MCF 10A (cell line): ENCODE measurements around the gene HS3ST5. TPM values are rescaled to one million over a fixed set of nuclear protein-coding genes. Genes with fewer than 3 reads are reported as not detected.
"Not testable (repeated sequence)": the region's sequence is repeated elsewhere in the genome, so short reads cannot be mapped to it uniquely, and the experiment has no call there.

Experiments used
- BruUV-seq: library from RNA; stranded (reverse); fragments of 400-500 nt; replicated peaks from 2 replicates; lab custom pipeline; 2021; lab: Mats Ljungman, UMichigan
- CTCF ChIA-PET: fragments of 300-600 bp; sonication (Branson Sonifier 250); formaldehyde crosslinking; extraction: SDS; loops from one replicate; lab custom pipeline; 2021; ENCODE audit warnings: antibody characterized with exemption, inconsistent platforms; lab: Yijun Ruan, JAX
- POLR2A ChIA-PET: fragments of 300-600, 350-650 bp; sonication (Branson Sonifier 250); formaldehyde crosslinking; extraction: SDS; loops from one replicate; lab custom pipeline; 2020; ENCODE audit warnings: antibody characterized with exemption, inconsistent platforms; lab: Yijun Ruan, JAX
- DNase-seq: peaks from one replicate; pipeline ENCODE4 v3.0.0-alpha.2; 2018; ENCODE audit not compliant: unreplicated experiment
- H3K27ac Mint-ChIP-seq: one replicate; pipeline ENCODE4 v1.8.0; 2022; ENCODE audit warnings: mild to moderate bottlenecking, low read depth, mixed read lengths; ENCODE audit not compliant: unreplicated experiment
- H3K27me3 Mint-ChIP-seq: one replicate; pipeline ENCODE4 v1.8.0; 2022; ENCODE audit warnings: mixed read lengths; ENCODE audit not compliant: insufficient read depth, unreplicated experiment
- H3K36me3 Mint-ChIP-seq: one replicate; pipeline ENCODE4 v1.8.0; 2022; ENCODE audit warnings: mild to moderate bottlenecking, moderate library complexity, mixed read lengths; ENCODE audit not compliant: insufficient read depth, unreplicated experiment
- H3K4me1 Mint-ChIP-seq: one replicate; pipeline ENCODE4 v1.8.0; 2022; ENCODE audit warnings: mixed read lengths; ENCODE audit not compliant: insufficient read depth, unreplicated experiment
- H3K4me3 Mint-ChIP-seq: one replicate; pipeline ENCODE4 v1.8.0; 2022; ENCODE audit warnings: mild to moderate bottlenecking, moderate library complexity, mixed read lengths; ENCODE audit not compliant: unreplicated experiment
- H3K9me3 Mint-ChIP-seq: one replicate; pipeline ENCODE4 v1.8.0; 2022; ENCODE audit warnings: mixed read lengths; ENCODE audit not compliant: unreplicated experiment
- CTCF ChIP-seq: fragments of 200-600 bp; IDR thresholded peaks from one replicate; pipeline ENCODE4 v1.8.0; 2022; ENCODE audit warnings: antibody characterized with exemption, mild to moderate bottlenecking; ENCODE audit not compliant: unreplicated experiment
- intact Hi-C: fragments of 100-400 bp; cut with micrococcal nuclease; formaldehyde crosslinking; loops from 2 replicates; pipeline ENCODE4 v1.14.1; 2022
- total RNA-seq: library from RNA; stranded (reverse); gene quantifications from 2 replicates; pipeline ENCODE4 v1.2.3, GENCODE V29; 2022

Gene HS3ST5
- total RNA-seq, 1 experiment from 2014 or later = not detected

GRCh38 chr6:114227944-114228468 is 114.8 kb downstream of the HS3ST5 start:
- CTCF ChIA-PET = interaction anchor here (0.7 kb wide), 1 partner anchor 193 kb away, joined by 3 read pairs; no protein-coding TSS in a partner anchor
- no peak for DNase-seq
- no peak for TF ChIP-seq CTCF
- BruUV-seq = no TSS peak
- no peak overlapping the region for H3K27ac Mint-ChIP-seq
- POLR2A ChIA-PET = no interaction called here
- H3K36me3 Mint-ChIP-seq = no peaks in the 10 kb centered on the region
- H3K4me3 Mint-ChIP-seq = no peak overlapping the region
- H3K9me3 Mint-ChIP-seq = no peaks in the 10 kb centered on the region
- H3K4me1 Mint-ChIP-seq = peaks cover 5% of the 10 kb centered on the region
- peaks cover 60% of the 10 kb centered on the region for H3K27me3 Mint-ChIP-seq
- intact Hi-C loops = no loop called here

DNA sequence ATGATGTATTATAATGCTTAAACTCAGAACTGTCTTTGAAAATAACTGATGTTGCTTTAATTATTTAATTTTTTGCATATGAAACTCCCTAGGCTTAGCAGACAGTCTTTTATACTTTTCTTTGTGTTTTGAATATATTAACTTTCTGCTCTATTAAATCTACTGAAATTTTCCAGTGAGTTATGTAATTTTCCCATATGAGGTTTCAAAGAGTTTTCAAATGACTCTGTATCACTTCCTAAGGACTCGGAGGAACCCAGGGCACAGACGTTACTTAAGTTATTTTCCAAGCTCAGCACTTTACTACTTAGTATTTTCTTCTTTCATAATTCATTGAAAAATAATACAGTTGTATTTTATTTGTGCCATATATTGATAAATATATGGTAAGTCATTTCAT is 122.6 kb downstream of the HS3ST5 start:
- Mint-ChIP-seq H3K9me3 (no peaks in the 10 kb centered on the region), H3K4me1 (no peaks in the 10 kb centered on the region), H3K27ac (no peak overlapping the region), H3K27me3 (peaks cover 91% of the 10 kb centered on the region), H3K36me3 (no peaks in the 10 kb centered on the region), H3K4me3 (no peak overlapping the region)
- intact Hi-C loops = no loop called here
- CTCF ChIA-PET = interaction anchor here (0.7 kb wide), 1 partner anchor 8 kb away, joined by 3 read pairs; no protein-coding TSS in a partner anchor
- TF ChIP-seq CTCF = no peak
- POLR2A ChIA-PET = interaction anchor here (0.7 kb wide), 1 partner anchor 1654 kb away, joined by 3 read pairs; no protein-coding TSS in a partner anchor
- no peak for DNase-seq
- no TSS peak for BruUV-seq

GRCh38 chr6:114218437-114219340 is 124.1 kb downstream of the HS3ST5 start:
- no peaks in the 10 kb centered on the region for H3K4me1 Mint-ChIP-seq
- CTCF ChIA-PET = interaction anchor here (0.5 kb wide), 1 partner anchor 119 kb away, joined by 5 read pairs; no protein-coding TSS in a partner anchor
- no peak for DNase-seq
- no peak overlapping the region for H3K4me3 Mint-ChIP-seq
- no peaks in the 10 kb centered on the region for H3K36me3 Mint-ChIP-seq
- no peak overlapping the region for H3K27ac Mint-ChIP-seq
- BruUV-seq = no TSS peak
- POLR2A ChIA-PET = no interaction called here
- TF ChIP-seq CTCF = no peak
- no peaks in the 10 kb centered on the region for H3K9me3 Mint-ChIP-seq
- peaks cover 95% of the 10 kb centered on the region for H3K27me3 Mint-ChIP-seq
- intact Hi-C loops = no loop called here

- intact Hi-C loops, H3K4me3 Mint-ChIP-seq, POLR2A ChIA-PET, DNase-seq, H3K27ac Mint-ChIP-seq, H3K9me3 Mint-ChIP-seq, H3K4me1 Mint-ChIP-seq, H3K36me3 Mint-ChIP-seq, CTCF ChIA-PET, BruUV-seq: not testable (repeated sequence)
- peaks cover 96% of the 10 kb centered on the region for H3K27me3 Mint-ChIP-seq
Observed at GRCh38 chr6:114217996-114218395, 124.8 kb downstream of the HS3ST5 start.
